ENCODE measurements around the gene RALGPS2. TPM values are rescaled to one million over a fixed set of nuclear protein-coding genes. Genes with fewer than 3 reads are reported as not detected.

The RALGPS2 gene
- total and polyA plus RNA-seq, 2 of the 13 experiments (the other 11 are each of a cell fraction or from before 2014, with no cell fraction given), result 15.6 to 36.0 TPM

- peak; percentile 73; the same call in 1 of the 2 replicates for TF ChIP-seq RXRB (CRISPR knock-in tag; IDR thresholded peaks at IDR 0.05; ENCODE audit: borderline replicate concordance)
- TF ChIP-seq ZSCAN22 (CRISPR knock-in tag; IDR thresholded peaks at IDR 0.05), result no peak
- TF ChIP-seq ZNF280D (CRISPR knock-in tag; IDR thresholded peaks at IDR 0.05), result no peak
- no peak for TF ChIP-seq ZNF441 (CRISPR knock-in tag; IDR thresholded peaks at IDR 0.05; ENCODE audit: borderline replicate concordance)
- TF ChIP-seq MAF1 (CRISPR knock-in tag; IDR thresholded peaks at IDR 0.05; ENCODE audit: borderline replicate concordance), result no peak
- no peak for TF ChIP-seq ZNF766 (CRISPR knock-in tag; IDR thresholded peaks at IDR 0.05; ENCODE audit: borderline replicate concordance)
- TF ChIP-seq THAP9 (CRISPR knock-in tag; IDR thresholded peaks at IDR 0.05; ENCODE audit: borderline replicate concordance), result no peak
- TF ChIP-seq THRA (CRISPR knock-in tag; IDR thresholded peaks at IDR 0.05; ENCODE audit: borderline replicate concordance), result peak; percentile 58; the same call in 1 of the 2 replicates
- TF ChIP-seq CENPBD1 (CRISPR knock-in tag; IDR thresholded peaks at IDR 0.05; ENCODE audit: borderline replicate concordance, low read depth), result no peak
- TF ChIP-seq ZNF3 (CRISPR knock-in tag; IDR thresholded peaks at IDR 0.05), result no peak
- TF ChIP-seq AKNA (CRISPR knock-in tag; IDR thresholded peaks at IDR 0.05; ENCODE audit: borderline replicate concordance), result no peak
- no peak for TF ChIP-seq ZSCAN30 (CRISPR knock-in tag; IDR thresholded peaks at IDR 0.05)
- no peak for TF ChIP-seq ZNF549 (CRISPR knock-in tag; IDR thresholded peaks at IDR 0.05)
- no peak for TF ChIP-seq HINFP (CRISPR knock-in tag; IDR thresholded peaks at IDR 0.05; ENCODE audit: low read depth)
- no peak for TF ChIP-seq U2AF2 (IDR thresholded peaks at IDR 0.05; ENCODE audit: low read depth, low read length)
These were observed 194.5 kb downstream of the RALGPS2 start (continued) for GRCh38 chr1:178919581-178919980.

Data from HepG2 (cell line).